Uterine smooth muscle cell (primary cell): ENCODE data around the gene CARD6. TPM values are rescaled to one million over a fixed set of nuclear protein-coding genes. Genes with fewer than 3 reads are reported as not detected.

Experiments used
- total RNA-seq: library from RNA; depleted of rRNA; stranded (reverse); fragments of >200 nt; gene quantifications from 2 replicates; pipeline ENCODE4 v1.2.3, GENCODE V29; 2014

CARD6 gene, protein sequence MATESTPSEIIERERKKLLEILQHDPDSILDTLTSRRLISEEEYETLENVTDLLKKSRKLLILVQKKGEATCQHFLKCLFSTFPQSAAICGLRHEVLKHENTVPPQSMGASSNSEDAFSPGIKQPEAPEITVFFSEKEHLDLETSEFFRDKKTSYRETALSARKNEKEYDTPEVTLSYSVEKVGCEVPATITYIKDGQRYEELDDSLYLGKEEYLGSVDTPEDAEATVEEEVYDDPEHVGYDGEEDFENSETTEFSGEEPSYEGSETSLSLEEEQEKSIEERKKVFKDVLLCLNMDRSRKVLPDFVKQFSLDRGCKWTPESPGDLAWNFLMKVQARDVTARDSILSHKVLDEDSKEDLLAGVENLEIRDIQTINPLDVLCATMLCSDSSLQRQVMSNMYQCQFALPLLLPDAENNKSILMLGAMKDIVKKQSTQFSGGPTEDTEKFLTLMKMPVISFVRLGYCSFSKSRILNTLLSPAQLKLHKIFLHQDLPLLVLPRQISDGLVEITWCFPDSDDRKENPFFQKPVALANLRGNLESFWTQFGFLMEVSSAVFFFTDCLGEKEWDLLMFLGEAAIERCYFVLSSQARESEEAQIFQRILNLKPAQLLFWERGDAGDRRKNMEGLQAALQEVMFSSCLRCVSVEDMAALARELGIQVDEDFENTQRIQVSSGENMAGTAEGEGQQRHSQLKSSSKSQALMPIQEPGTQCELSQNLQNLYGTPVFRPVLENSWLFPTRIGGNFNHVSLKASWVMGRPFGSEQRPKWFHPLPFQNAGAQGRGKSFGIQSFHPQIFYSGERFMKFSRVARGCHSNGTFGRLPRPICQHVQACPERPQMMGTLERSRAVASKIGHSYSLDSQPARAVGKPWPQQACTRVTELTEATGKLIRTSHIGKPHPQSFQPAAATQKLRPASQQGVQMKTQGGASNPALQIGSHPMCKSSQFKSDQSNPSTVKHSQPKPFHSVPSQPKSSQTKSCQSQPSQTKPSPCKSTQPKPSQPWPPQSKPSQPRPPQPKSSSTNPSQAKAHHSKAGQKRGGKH
- total RNA-seq: 5.9 and 7.4 TPM in 2 replicates

DNA sequence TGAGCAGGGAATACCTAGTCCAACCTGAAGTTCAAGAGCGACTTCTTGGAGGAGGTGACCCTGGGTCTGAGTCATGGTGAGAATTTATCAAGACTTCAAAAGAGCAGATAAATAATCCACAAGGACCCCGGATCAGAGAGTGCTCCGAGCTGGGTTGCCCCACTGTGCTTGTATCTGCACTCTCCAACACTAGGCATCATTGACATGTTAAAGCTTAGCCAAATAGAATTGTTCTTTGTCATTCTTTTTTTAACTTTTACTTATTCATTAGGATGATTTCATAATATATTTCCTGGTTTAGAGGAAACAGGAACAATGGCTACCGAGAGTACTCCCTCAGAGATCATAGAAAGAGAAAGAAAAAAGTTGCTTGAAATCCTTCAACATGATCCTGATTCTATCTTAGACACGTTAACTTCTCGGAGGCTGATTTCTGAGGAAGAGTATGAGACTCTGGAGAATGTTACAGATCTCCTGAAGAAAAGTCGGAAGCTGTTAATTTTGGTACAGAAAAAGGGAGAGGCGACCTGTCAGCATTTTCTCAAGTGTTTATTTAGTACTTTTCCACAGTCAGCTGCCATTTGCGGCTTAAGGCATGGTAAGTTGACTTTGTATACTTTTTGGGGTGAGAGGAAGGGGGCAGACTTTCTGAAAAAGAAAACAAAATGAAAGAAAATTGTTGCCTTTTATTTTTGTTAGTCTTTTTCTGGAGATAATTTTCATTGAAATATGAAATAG is at the start of gene CARD6:
TSS of gene CARD6 (plus strand) at position 300 of the 738 bp plus-strand sequence. CDS start at position 316, 16 bp downstream.

DNA sequence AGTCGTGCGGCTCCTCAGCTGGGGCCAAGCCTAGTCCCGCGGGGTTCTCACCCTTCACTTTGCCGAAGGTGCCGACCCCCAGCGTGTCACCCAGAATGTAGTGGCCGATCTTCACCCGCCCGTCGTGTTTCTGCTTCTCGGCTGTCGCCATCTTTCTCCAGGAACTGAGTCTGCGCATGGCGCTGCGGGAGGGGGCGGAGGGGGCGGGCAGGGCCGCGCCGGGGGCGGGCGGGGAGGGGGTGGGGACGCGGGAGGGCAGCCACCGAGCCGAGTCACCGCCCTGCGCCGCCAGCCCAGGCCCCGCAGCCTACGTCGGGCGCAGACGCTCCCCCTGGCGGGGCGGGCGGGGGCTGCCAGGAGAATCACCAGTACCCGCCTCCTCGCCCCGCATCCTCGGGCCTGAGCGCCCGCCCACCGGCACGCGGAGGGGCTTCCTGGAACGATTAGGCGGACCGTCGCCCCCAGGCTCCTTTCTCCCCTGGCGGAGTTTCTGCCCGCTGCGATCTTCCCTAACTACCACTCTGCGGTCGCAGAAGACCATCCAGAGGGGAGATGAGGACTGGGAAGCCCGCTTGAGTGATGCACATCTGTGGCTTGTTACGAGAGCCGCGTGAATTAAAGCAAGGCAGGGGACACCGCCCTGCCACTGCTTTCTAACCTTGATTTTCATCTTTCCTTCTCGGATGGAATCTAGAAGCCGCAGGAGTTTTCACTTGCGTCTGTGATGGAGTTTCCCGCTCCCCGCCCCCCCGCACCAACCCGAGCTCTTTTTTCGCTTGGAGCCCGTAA is 43.0 kb upstream of the CARD6 start, which contains the start of gene PRKAA1:
TSS of gene PRKAA1 (minus strand) at position 363 of the 789 bp plus-strand sequence. CDS start at position 178, 185 bp downstream.

DNA sequence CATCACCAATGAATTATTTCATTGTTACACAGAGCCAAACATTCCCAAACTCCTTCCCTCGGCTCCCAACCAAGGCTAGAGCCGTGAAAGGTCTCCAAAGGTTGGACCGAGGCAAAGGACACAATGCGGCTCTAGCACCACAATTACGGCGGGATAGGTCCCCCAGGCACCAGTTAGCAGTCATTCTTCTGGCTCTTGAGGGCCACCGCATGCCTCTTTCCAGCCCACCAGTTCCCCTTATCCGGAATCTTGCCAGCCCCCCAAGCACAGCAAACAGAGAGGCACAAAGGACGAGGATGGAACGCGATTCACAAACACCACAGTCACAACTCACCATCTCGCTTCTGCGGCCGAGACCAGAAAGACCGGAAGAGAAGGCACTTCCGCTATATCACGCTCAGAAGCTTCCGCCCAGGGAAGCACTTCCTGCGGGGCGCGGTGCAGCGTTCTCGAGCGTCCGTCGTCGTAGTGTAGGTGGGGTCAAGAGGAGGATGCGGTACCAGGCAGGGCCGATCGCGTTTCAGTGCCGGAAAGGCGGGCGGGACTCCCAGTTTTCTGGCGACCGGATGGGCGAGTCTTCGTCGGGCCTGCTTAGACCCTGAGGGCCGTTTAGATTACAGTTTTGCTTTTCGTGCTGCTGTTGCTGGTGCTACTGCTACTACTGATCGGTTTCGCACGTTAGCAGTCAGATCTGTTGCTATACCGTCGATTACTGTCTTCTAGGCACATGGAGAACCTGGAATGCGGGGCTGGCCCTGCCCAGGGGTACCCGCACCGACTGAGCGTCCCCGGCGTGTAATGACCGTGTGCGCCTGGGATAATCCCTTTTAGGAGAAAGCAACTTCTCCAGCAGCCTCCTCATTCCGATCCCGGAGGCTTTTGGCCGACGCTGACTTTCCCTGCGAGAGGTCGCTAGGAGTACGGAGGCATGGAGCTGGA is 6.0 kb upstream of the CARD6 start, which contains the start of gene RPL37:
TSS of gene RPL37 (minus strand) at position 374 of the 939 bp plus-strand sequence. CDS start at position 337, 37 bp downstream.

DNA sequence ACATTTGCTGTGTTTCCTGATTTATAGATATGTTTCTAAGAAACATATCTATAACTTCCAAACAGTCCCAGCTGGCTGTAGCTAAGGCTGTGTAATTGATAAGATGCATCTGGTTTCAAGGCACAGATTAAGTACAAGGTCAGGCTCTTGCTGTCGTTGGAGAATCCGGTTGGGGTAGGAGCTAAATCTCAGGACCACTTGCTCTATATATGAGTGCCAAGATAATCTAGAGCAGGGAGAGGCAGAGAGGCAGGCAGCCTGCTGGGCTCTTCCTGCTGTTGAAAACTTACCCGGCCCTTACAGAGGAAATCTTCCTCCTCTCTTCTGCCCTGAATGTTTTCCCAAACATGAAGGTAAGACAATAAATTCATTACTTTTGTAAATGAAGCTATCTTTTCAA is 68.1 kb downstream of the CARD6 start, which contains the start of gene C7:
TSS of gene C7 (plus strand) at position 234 of the 400 bp plus-strand sequence. CDS start at position 348, 114 bp downstream.

Other genes with a start within 250 kb of the CARD6 start
- gene PTGER4, start 161.5 kb upstream of the CARD6 start, total RNA-seq: 2.9 and 4.3 TPM in 2 replicates
- gene TTC33, start 85.4 kb upstream of the CARD6 start, total RNA-seq: 18.7 and 18.9 TPM in 2 replicates
- gene PRKAA1, start 43.0 kb upstream of the CARD6 start, total RNA-seq: 101 and 117 TPM in 2 replicates
- gene RPL37, start 6.1 kb upstream of the CARD6 start, total RNA-seq: 205 and 457 TPM in 2 replicates
- 0.12 TPM in 1 of 2 replicates, not detected in the other for gene C7, start 68.1 kb downstream of the CARD6 start, total RNA-seq
- gene MROH2B, start 230.0 kb downstream of the CARD6 start, total RNA-seq: not detected in 2 replicates